Measurements from ENCODE around the gene RRBP1.

GRCh38 chr20:17641993-17642392 lies 40.0 kb downstream of the RRBP1 start:
- TF ChIP-seq EZH2 (IDR thresholded peaks at IDR 0.05; ENCODE audit: borderline replicate concordance, low read length) = no peak
- TF ChIP-seq, protein P1, sequence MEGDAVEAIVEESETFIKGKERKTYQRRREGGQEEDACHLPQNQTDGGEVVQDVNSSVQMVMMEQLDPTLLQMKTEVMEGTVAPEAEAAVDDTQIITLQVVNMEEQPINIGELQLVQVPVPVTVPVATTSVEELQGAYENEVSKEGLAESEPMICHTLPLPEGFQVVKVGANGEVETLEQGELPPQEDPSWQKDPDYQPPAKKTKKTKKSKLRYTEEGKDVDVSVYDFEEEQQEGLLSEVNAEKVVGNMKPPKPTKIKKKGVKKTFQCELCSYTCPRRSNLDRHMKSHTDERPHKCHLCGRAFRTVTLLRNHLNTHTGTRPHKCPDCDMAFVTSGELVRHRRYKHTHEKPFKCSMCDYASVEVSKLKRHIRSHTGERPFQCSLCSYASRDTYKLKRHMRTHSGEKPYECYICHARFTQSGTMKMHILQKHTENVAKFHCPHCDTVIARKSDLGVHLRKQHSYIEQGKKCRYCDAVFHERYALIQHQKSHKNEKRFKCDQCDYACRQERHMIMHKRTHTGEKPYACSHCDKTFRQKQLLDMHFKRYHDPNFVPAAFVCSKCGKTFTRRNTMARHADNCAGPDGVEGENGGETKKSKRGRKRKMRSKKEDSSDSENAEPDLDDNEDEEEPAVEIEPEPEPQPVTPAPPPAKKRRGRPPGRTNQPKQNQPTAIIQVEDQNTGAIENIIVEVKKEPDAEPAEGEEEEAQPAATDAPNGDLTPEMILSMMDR (IDR thresholded peaks at IDR 0.05; ENCODE audit: low read length) = no peak

All from OCI-LY1 (cell line).